ENCODE results near the gene LIMS4. TPM values are rescaled to one million over a fixed set of nuclear protein-coding genes. Genes with fewer than 3 reads are reported as not detected.

Gene LIMS4
- total and polyA plus RNA-seq, 2 donors (not counting 1 experiment from before 2014, with no cell fraction given) = 1.5 to 1.8 TPM

Other genes starting within 250 kb of the LIMS4 start
- 22.6 and 23.6 TPM in 2 replicates for gene RGPD6, start 104.4 kb upstream of the LIMS4 start, total RNA-seq
- gene RGPD6, start 104.4 kb upstream of the LIMS4 start, polyA plus RNA-seq = 9.5 and 10.5 TPM in 2 replicates
- gene BUB1, start 205.2 kb upstream of the LIMS4 start, total RNA-seq = 3.9 and 11.2 TPM in 2 replicates
- gene BUB1, start 205.2 kb upstream of the LIMS4 start, polyA plus RNA-seq = 9.9 and 37.5 TPM in 2 replicates

Data from fibroblast of lung (primary cell).